H7 (cell line): Measurements from ENCODE around the gene RNF20. TPM values are rescaled to one million over a fixed set of nuclear protein-coding genes. Genes with fewer than 3 reads are reported as not detected.
"Not testable (repeated sequence)": the region's sequence is repeated elsewhere in the genome, so short reads cannot be mapped to it uniquely, and the experiment has no call there.

ENCODE experiments used
- DNase-seq: peaks from one replicate; pipeline ENCODE4 v3.0.0; 2012
- H3K27me3 ChIP-seq: 2 replicates; pipeline ENCODE4 v1.6.0; 2011; ENCODE audit warnings: mild to moderate bottlenecking, low read length; ENCODE audit not compliant: control insufficient read depth, insufficient read depth
- H3K36me3 ChIP-seq: replicated peaks from 2 replicates; pipeline ENCODE4 v1.5.1; 2011; ENCODE audit warnings: low read length; ENCODE audit not compliant: control insufficient read depth, insufficient read depth
- H3K4me3 ChIP-seq: 2 replicates; pipeline ENCODE4 v1.5.1; 2011; ENCODE audit warnings: low read depth, mild to moderate bottlenecking, control low read depth, low read length, moderate library complexity; ENCODE audit not compliant: insufficient read depth
- total RNA-seq: library from RNA; depleted of rRNA; stranded (reverse); fragments of >200 nt; shearing (Covaris generic); gene quantifications from 2 replicates; pipeline ENCODE4 v1.2.3, GENCODE V29; 2014

RNF20 gene
- total RNA-seq, 1 experiment from 2014 or later, result 21.8 TPM

GRCh38 chr9:101566904-101567724, 33.5 kb downstream of the RNF20 start:
- Histone ChIP-seq H3K27me3 (no peaks in the 10 kb centered on the region), H3K36me3 (peaks cover 3% of the 10 kb centered on the region; the same call in 1 of the 2 replicates), H3K4me3 (no peak overlapping the region)
- DNase-seq, result no peak

- Histone ChIP-seq H3K4me3 (no peak overlapping the region), H3K36me3 (no peaks in the 10 kb centered on the region; the same call in 1 of the 2 replicates), H3K27me3 (no peaks in the 10 kb centered on the region)
- DNase-seq, result no peak
These were observed 34.2 kb downstream of the RNF20 start for GRCh38 chr9:101567725-101568350.

- Histone ChIP-seq H3K4me3 (no peak overlapping the region), H3K36me3 (no peaks in the 10 kb centered on the region; the same call in 1 of the 2 replicates), H3K27me3 (no peaks in the 10 kb centered on the region)
- DNase-seq, result no peak
These were observed 36.3 kb downstream of the RNF20 start for GRCh38 chr9:101569741-101570501.

- no peaks in the 10 kb centered on the region for H3K36me3 ChIP-seq
- no peak for DNase-seq
- H3K27me3 ChIP-seq, result no peaks in the 10 kb centered on the region
- no peak overlapping the region for H3K4me3 ChIP-seq
These were observed 37.5 kb downstream of the RNF20 start for GRCh38 chr9:101571114-101571513.

- Histone ChIP-seq H3K36me3 (no peaks in the 10 kb centered on the region), H3K27me3 (no peaks in the 10 kb centered on the region), H3K4me3 (no peak overlapping the region)
- no peak for DNase-seq
These were observed 38.7 kb downstream of the RNF20 start for GRCh38 chr9:101572316-101572715.

- H3K27me3 ChIP-seq, result no peaks in the 10 kb centered on the region
- no peaks in the 10 kb centered on the region for H3K36me3 ChIP-seq
- H3K4me3 ChIP-seq, result no peak overlapping the region
- no peak for DNase-seq
These were observed 41.2 kb downstream of the RNF20 start for GRCh38 chr9:101574731-101575333.

GRCh38 chr9:101578378-101578777, 44.7 kb downstream of the RNF20 start:
- H3K4me3 ChIP-seq, result no peak overlapping the region
- H3K27me3 ChIP-seq, result no peaks in the 10 kb centered on the region
- no peaks in the 10 kb centered on the region for H3K36me3 ChIP-seq
- DNase-seq, result no peak

- DNase-seq, result no peak
- H3K36me3 ChIP-seq, result no peaks in the 10 kb centered on the region
- no peaks in the 10 kb centered on the region for H3K27me3 ChIP-seq
- H3K4me3 ChIP-seq, result no peak overlapping the region
These were observed 46.3 kb downstream of the RNF20 start for GRCh38 chr9:101579711-101580545.

- Histone ChIP-seq H3K36me3 (no peaks in the 10 kb centered on the region), H3K4me3 (no peak overlapping the region), H3K27me3 (no peaks in the 10 kb centered on the region)
- no peak for DNase-seq
These were observed 48.9 kb downstream of the RNF20 start for GRCh38 chr9:101582553-101582952.

- DNase-seq, result no peak
- no peaks in the 10 kb centered on the region for H3K27me3 ChIP-seq
- no peak overlapping the region for H3K4me3 ChIP-seq
- H3K36me3 ChIP-seq, result no peaks in the 10 kb centered on the region
These were observed 52.1 kb downstream of the RNF20 start for GRCh38 chr9:101585740-101586139.

- no peaks in the 10 kb centered on the region for H3K36me3 ChIP-seq
- DNase-seq, result no peak
- H3K4me3 ChIP-seq, result no peak overlapping the region
- no peaks in the 10 kb centered on the region for H3K27me3 ChIP-seq
These were observed 53.0 kb downstream of the RNF20 start for GRCh38 chr9:101586651-101587050.

- H3K27me3 ChIP-seq, result no peaks in the 10 kb centered on the region
- no peak for DNase-seq
These were observed 53.8 kb downstream of the RNF20 start for GRCh38 chr9:101587332-101588043.

GRCh38 chr9:101590074-101590473, 56.4 kb downstream of the RNF20 start:
- not testable (repeated sequence) for H3K4me3 ChIP-seq, DNase-seq, H3K27me3 ChIP-seq, H3K36me3 ChIP-seq

More at GRCh38 chr9:101587332-101588043, 53.8 kb downstream of the RNF20 start:
- H3K36me3 ChIP-seq, result no peaks in the 10 kb centered on the region
- no peak overlapping the region for H3K4me3 ChIP-seq
